AG09309 (cell line): ENCODE measurements around the gene SLC25A12.

ENCODE experiments used
- DNase-seq: peaks from one replicate; pipeline ENCODE4 v3.0.0-alpha.2; 2010; ENCODE audit warnings: low read depth
- H3K4me3 ChIP-seq: 2 replicates; pipeline ENCODE4 v1.5.1; 2011; ENCODE audit warnings: mild to moderate bottlenecking, low read depth, low read length, moderate library complexity; ENCODE audit not compliant: control insufficient read depth
- TF ChIP-seq, protein P1 (sequence below): IDR thresholded peaks from 2 replicates; pipeline ENCODE4 v1.5.1; 2011; ENCODE audit warnings: mild to moderate bottlenecking, low read depth, low read length, inconsistent platforms; ENCODE audit not compliant: insufficient read depth, control insufficient read depth; ENCODE audit errors: missing control alignments

SLC25A12 gene

DNA sequence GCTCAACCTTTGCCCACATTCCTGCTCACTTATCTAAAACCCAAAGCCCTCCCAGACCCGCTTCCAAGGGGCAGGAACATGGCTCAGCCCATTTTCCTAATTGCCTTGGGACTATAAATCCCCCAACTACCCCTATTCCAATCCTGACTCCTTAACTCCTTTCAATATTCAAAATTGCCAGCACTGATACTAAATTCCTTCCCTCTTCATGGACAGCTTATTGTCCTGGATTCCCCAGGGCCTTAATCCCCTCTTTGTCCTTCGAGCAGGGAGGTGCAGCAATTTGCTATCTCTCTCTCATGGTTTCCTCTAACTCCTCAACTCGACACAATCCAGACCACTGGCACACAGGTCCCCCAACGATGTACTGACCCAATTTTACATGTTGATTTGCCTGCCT lies 99.1 kb downstream of the SLC25A12 start:
- H3K4me3 ChIP-seq: no peak overlapping the region
- TF ChIP-seq, protein P1, sequence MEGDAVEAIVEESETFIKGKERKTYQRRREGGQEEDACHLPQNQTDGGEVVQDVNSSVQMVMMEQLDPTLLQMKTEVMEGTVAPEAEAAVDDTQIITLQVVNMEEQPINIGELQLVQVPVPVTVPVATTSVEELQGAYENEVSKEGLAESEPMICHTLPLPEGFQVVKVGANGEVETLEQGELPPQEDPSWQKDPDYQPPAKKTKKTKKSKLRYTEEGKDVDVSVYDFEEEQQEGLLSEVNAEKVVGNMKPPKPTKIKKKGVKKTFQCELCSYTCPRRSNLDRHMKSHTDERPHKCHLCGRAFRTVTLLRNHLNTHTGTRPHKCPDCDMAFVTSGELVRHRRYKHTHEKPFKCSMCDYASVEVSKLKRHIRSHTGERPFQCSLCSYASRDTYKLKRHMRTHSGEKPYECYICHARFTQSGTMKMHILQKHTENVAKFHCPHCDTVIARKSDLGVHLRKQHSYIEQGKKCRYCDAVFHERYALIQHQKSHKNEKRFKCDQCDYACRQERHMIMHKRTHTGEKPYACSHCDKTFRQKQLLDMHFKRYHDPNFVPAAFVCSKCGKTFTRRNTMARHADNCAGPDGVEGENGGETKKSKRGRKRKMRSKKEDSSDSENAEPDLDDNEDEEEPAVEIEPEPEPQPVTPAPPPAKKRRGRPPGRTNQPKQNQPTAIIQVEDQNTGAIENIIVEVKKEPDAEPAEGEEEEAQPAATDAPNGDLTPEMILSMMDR: no peak
- no peak for DNase-seq

DNA sequence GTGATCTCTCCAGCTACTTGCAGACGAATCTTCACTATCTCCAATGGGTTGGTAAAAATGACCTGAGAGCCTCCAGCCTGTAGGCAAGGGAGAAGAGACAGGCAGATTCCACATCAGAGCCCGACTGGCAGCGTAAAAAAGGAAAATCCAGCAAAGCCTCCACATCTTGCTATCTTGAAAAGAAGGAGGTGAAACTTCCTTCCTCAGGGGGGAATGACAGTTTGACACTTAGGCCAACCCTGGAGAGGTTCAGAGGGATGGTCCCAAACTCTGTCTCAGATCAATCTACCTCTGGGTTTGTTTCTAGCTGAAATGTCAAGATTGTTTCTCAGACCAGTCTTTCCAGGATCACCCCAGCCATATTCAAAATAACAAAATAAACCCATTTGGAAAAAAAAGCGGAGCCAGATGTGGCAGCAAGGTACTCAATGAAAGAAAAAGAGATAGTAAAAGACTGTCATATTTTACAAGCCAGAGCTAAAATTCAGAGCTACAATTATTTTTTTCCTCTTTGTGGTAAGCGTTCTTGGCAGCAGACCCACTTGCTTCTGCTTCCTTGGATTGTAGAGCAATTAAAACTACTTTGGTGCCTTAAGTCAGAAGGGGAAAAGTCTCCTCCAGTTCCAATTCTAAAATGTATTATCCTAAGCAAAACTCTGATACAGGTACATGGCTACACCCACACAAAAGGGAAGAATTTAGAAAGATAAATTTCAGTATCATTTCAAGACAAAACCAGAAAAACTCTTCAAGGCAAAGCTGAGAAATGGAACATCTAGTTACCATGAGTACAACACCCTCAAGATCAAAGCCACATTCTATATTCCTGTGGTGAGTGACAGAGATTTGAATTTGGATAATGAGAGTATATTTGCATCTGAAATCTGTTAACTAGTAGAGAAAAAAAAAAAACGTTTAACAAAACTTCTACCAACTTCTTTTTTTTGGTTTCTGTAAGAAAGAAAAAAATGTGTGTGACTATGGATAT lies 100.1 kb downstream of the SLC25A12 start:
- DNase-seq: no peak
- no peak overlapping the region for H3K4me3 ChIP-seq
- TF ChIP-seq, protein P1: no peak

- no peak overlapping the region for H3K4me3 ChIP-seq
- no peak for DNase-seq
- TF ChIP-seq, protein P1: no peak
Measured at GRCh38 chr2:171792886-171793580, 101.0 kb downstream of the SLC25A12 start.

DNA sequence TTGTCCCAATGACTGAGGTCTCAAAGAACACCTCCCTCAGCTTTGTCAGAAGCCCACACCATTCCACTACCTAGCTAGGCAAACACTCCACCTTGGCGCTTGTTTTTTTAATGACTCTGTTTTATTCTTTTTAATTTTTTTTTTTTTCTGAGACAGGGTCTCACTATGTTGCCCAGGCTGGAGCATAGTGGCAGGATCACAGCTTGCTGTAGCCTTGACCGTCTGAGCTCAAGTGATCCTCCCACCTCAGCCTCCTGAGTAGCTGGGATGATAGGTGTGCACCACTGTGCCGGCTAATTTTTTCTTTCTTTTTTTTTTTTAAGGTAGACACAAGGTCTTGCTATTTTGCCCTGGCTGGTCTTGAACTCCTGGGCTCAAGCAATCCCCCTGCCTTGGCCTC lies 101.9 kb downstream of the SLC25A12 start:
- no peak for DNase-seq
- TF ChIP-seq, protein P1: no peak
- no peak overlapping the region for H3K4me3 ChIP-seq

DNA sequence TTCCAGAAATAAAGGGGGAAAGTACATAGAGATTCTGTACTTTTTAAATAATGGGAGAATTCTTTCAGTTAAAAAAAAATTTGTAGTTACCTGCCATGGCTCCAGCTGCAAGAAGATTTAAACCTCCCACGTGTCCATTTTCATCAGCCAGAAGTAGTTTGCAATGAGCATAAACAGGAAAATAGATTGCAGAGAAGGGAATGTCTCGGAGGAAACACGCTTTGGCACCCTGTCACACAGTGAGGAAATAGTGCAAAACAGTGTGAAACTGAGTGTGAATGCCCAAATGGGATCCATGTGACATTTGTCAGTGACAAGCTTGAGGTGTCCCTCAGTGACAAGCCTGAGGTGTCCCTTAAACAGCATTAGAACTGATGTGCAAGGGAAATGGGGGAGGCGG lies 102.7 kb downstream of the SLC25A12 start:
- H3K4me3 ChIP-seq: no peak overlapping the region
- DNase-seq: no peak
- TF ChIP-seq, protein P1: no peak

DNA sequence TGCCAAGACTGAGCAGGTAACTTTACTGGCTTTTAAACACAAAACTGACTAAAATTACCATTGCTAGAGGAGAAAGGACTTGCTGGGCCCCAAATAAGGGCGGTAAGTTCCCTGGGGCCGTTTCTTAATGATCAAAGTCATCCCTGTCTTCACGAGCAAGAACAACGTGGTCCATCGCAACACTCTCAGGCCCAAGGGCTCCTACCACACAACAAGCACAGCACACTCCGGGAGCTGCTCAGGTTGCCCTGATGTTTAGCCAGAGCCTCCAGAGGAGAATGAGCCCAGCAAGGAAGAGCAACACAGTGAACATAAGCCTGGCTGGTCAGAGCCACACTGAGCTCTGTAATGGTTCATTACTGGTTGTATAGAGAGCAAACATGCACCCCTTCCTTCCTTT lies 104.1 kb downstream of the SLC25A12 start:
- no peak overlapping the region for H3K4me3 ChIP-seq
- TF ChIP-seq, protein P1: no peak
- DNase-seq: no peak
